GM12891 (cell line): ENCODE results near the gene S100PBP.

ENCODE experiments used
- POLR2A ChIP-seq: IDR thresholded peaks from 2 replicates; pipeline ENCODE4 v1.6.1; 2011; ENCODE audit warnings: low read depth, low read length, control low read depth
- POLR2AphosphoS5 ChIP-seq: IDR thresholded peaks from 2 replicates; pipeline ENCODE4 v1.6.1; 2011; ENCODE audit warnings: low read depth, low read length, control low read depth
- POU2F2 ChIP-seq: IDR thresholded peaks from 2 replicates; pipeline ENCODE4 v1.6.1; 2011; ENCODE audit warnings: low read depth, mild to moderate bottlenecking, control low read depth, low read length, moderate library complexity
- TAF1 ChIP-seq: IDR thresholded peaks from 2 replicates; pipeline ENCODE4 v1.6.1; 2011; ENCODE audit warnings: low read depth, low read length, control low read depth

GRCh38 chr1:32863218-32863880 is 45.9 kb downstream of the S100PBP start:
- TF ChIP-seq POLR2A, result no peak
- no peak for TF ChIP-seq POLR2AphosphoS5
- TF ChIP-seq TAF1, result no peak
- TF ChIP-seq POU2F2, result no peak
